RWPE1 (cell line): ENCODE data around the gene WDR1.

Source experiments
- CTCF ChIA-PET: fragments of 350-600 bp; sonication (Branson Sonifier 250); formaldehyde crosslinking; extraction: SDS; loops from one replicate; lab custom pipeline; 2021; lab: Yijun Ruan, JAX
- POLR2A ChIA-PET: fragments of 400-600 bp; formaldehyde crosslinking; extraction: SDS; loops from one replicate; lab custom pipeline; 2020; ENCODE audit warnings: antibody characterized with exemption; ENCODE audit not compliant: low non-redundant PET; lab: Yijun Ruan, JAX
- DNase-seq: peaks from one replicate; pipeline ENCODE4 v3.0.0; 2012; ENCODE audit warnings: low spot score
- H3K27ac ChIP-seq: fragments of 450-650 bp; 2 replicates; pipeline ENCODE4 v1.5.1; 2017
- TF ChIP-seq, protein P1 (sequence below): fragments of 450-650 bp; conservative IDR thresholded peaks from 2 replicates; pipeline ENCODE4 v1.5.1; 2017; ENCODE audit warnings: low read depth, mild to moderate bottlenecking

WDR1 gene

GRCh38 chr4:10047967-10048366, 68.6 kb downstream of the WDR1 start:
- H3K27ac ChIP-seq: no peak overlapping the region
- CTCF ChIA-PET: no interaction called here
- TF ChIP-seq, protein P1, sequence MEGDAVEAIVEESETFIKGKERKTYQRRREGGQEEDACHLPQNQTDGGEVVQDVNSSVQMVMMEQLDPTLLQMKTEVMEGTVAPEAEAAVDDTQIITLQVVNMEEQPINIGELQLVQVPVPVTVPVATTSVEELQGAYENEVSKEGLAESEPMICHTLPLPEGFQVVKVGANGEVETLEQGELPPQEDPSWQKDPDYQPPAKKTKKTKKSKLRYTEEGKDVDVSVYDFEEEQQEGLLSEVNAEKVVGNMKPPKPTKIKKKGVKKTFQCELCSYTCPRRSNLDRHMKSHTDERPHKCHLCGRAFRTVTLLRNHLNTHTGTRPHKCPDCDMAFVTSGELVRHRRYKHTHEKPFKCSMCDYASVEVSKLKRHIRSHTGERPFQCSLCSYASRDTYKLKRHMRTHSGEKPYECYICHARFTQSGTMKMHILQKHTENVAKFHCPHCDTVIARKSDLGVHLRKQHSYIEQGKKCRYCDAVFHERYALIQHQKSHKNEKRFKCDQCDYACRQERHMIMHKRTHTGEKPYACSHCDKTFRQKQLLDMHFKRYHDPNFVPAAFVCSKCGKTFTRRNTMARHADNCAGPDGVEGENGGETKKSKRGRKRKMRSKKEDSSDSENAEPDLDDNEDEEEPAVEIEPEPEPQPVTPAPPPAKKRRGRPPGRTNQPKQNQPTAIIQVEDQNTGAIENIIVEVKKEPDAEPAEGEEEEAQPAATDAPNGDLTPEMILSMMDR: no peak
- DNase-seq: no peak
- POLR2A ChIA-PET: no interaction called here

DNA sequence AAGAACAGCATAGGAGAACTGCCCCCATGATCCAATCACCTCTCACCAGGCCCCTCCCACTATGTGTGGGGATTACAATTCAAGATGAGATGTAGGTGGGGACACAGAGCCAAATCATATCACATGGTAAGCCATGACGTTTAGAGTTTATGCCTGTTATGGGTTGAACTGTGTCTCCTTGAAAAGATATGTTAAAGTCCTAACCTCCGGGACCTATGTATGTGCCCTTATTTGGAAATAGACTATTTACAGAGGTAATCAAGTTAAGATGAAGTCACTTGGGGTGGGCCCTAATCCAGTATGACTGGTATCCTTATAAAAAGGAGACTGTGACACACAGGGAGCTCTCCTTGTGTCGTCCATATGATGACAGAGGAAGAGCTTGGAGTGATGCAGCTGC, 70.1 kb downstream of the WDR1 start:
- DNase-seq: no peak
- TF ChIP-seq, protein P1: no peak
- POLR2A ChIA-PET: no interaction called here
- CTCF ChIA-PET: no interaction called here
- no peak overlapping the region for H3K27ac ChIP-seq

DNA sequence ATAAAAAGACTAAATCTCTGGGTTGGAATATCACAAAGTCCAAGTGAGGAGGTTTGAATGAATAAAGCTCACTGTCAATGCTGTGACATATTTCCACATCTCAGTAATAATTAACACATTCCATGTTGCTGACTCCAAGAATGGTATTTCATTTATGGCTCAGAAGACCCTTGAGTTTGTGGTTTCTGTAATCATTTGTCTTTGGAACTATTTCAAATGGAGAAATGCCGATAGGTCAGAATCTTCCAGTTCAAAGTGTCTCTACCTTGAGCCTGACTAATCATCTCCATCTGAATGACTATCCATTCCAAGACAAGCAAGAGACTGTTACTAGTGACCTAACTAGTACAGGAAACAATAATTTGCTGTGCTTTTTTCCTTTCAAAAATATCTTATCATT, 71.1 kb downstream of the WDR1 start:
- TF ChIP-seq, protein P1: no peak
- ChIA-PET POLR2A (no interaction called here), CTCF (no interaction called here)
- peak; percentile 55 for DNase-seq
- H3K27ac ChIP-seq: no peak overlapping the region

- TF ChIP-seq, protein P1: no peak
- no peak overlapping the region for H3K27ac ChIP-seq
- CTCF ChIA-PET: no interaction called here
- POLR2A ChIA-PET: no interaction called here
- no peak for DNase-seq
These were observed 75.6 kb downstream of the WDR1 start for GRCh38 chr4:10041036-10041435.

DNA sequence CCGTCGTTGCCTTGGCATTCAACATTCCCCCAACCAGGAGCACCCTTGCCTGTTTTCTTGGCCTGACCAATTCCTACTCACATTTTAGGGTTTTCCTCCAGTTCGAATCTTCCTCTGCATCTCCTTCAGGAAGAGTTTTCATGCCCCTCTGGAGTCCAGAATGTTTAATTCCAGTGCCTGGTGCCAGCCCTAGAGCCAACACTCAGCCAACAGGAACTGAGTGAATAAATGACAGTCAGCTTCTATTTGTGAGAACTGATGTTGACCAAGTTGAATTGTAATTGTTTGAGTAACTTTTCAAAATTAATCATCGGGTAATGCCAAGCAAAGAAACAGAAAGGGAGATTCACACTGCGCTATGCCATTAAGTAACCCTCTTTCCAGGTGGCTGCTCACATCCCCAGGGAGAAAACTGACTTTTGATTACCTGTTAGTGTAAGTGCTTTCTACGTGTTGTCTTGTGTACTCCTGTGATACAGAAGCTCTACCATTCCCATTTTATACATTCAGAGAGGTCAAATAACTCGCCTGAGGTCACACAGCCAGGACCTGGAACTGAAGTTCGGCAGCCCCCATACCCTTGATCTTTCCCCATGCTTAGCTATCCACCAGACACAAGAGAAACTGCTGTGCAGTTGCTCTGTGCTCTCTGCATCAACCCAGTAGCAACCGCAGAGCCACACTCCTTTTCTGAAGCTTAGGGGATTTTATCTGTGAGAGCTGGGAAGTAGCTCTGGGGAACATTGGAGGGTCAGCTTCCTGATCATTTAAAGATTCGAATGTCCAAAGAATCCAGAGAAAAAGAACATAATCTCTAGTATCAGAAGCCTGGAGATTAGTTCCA, 76.3 kb downstream of the WDR1 start:
- POLR2A ChIA-PET: no interaction called here
- H3K27ac ChIP-seq: no peak overlapping the region
- DNase-seq: no peak
- CTCF ChIA-PET: interaction anchor here (0.5 kb wide), 1 partner anchor 1350 kb away, joined by 3 read pairs; no protein-coding TSS in a partner anchor
- TF ChIP-seq, protein P1: no peak

GRCh38 chr4:10036807-10037342, 79.7 kb downstream of the WDR1 start:
- TF ChIP-seq, protein P1: no peak
- ChIA-PET CTCF (interaction anchor here (0.6 kb wide), 1 partner anchor 18 kb away, joined by 7 read pairs; no protein-coding TSS in a partner anchor), POLR2A (no interaction called here)
- DNase-seq: no peak
- H3K27ac ChIP-seq: no peak overlapping the region
